ENCODE measurements around the gene CCDC60.

The CCDC60 gene

GRCh38 chr12:119415714-119416113 is 81.2 kb downstream of the CCDC60 start:
- ChIA-PET CTCF (interaction anchor here (0.9 to 4.2 kb wide), 5 partner anchors 8 to 1009 kb away, joined by 3 to 28 read pairs (median 5); no protein-coding TSS in a partner anchor), POLR2A (no interaction called here)
- DNase-seq (ENCODE audit: extremely low spot score): no peak
- TF ChIP-seq CTCF (IDR thresholded peaks at IDR 0.05; ENCODE audit: control extremely low read depth, extremely low read depth, low read depth, missing control alignments): no peak

- no peak for DNase-seq (ENCODE audit: extremely low spot score)
- TF ChIP-seq CTCF (IDR thresholded peaks at IDR 0.05; ENCODE audit: control extremely low read depth, extremely low read depth, low read depth, missing control alignments): no peak
- CTCF ChIA-PET: interaction anchor here (1.4 kb wide), 1 partner anchor 10 kb away, joined by 5 read pairs; no protein-coding TSS in a partner anchor
- POLR2A ChIA-PET: no interaction called here
These were observed 82.9 kb downstream of the CCDC60 start for GRCh38 chr12:119417440-119417839.

- ChIA-PET POLR2A (no interaction called here), CTCF (no interaction called here)
- DNase-seq (ENCODE audit: extremely low spot score): no peak
- no peak for TF ChIP-seq CTCF (IDR thresholded peaks at IDR 0.05; ENCODE audit: control extremely low read depth, extremely low read depth, low read depth, missing control alignments)
These were observed 84.9 kb downstream of the CCDC60 start for GRCh38 chr12:119419381-119419780.

- POLR2A ChIA-PET: no interaction called here
- CTCF ChIA-PET: interaction anchor here (0.8 to 1.3 kb wide), 3 partner anchors 8 to 21 kb away, joined by 3 to 8 read pairs (median 5); no protein-coding TSS in a partner anchor
- no peak for DNase-seq (ENCODE audit: extremely low spot score)
These were observed 88.8 kb downstream of the CCDC60 start for GRCh38 chr12:119423285-119423684.

GRCh38 chr12:119425623-119426022 is 91.1 kb downstream of the CCDC60 start:
- CTCF ChIA-PET: interaction anchor here (2.2 kb wide), 1 partner anchor 12 kb away, joined by 5 read pairs; no protein-coding TSS in a partner anchor
- no peak for TF ChIP-seq CTCF (IDR thresholded peaks at IDR 0.05; ENCODE audit: control extremely low read depth, extremely low read depth, low read depth, missing control alignments)
- POLR2A ChIA-PET: no interaction called here
- DNase-seq (ENCODE audit: extremely low spot score): no peak

More at GRCh38 chr12:119423285-119423684, 88.8 kb downstream of the CCDC60 start:
- no peak for TF ChIP-seq CTCF (IDR thresholded peaks at IDR 0.05; ENCODE audit: control extremely low read depth, extremely low read depth, low read depth, missing control alignments)

- CTCF ChIA-PET: interaction anchor here (1.8 to 6.8 kb wide), 2 partner anchors 10 to 14 kb away, joined by 6 to 81 read pairs; no protein-coding TSS in a partner anchor
- TF ChIP-seq CTCF (IDR thresholded peaks at IDR 0.05; ENCODE audit: control extremely low read depth, extremely low read depth, low read depth, missing control alignments): no peak
These were observed 96.6 kb downstream of the CCDC60 start for GRCh38 chr12:119431151-119431550.

More at GRCh38 chr12:119431151-119431550, 96.6 kb downstream of the CCDC60 start:
- no peak for DNase-seq (ENCODE audit: extremely low spot score)
- POLR2A ChIA-PET: no interaction called here

All from GM10248 (cell line).